K562 (cell line): ENCODE results near the gene EHBP1L1. TPM values are rescaled to one million over a fixed set of nuclear protein-coding genes. Genes with fewer than 3 reads are reported as not detected.

ENCODE experiments used
- ATAC-seq: fragments of 200-7000 bp; cut with Tn5 transposase; 3 replicates; pipeline ENCODE4 v1.9.1; 2020; ENCODE audit warnings: moderate library complexity
- BruUV-seq: library from RNA; stranded (reverse); fragments of 400-500 nt; replicated peaks from 2 replicates; lab custom pipeline; 2021; lab: Mats Ljungman, UMichigan
- CTCF ChIA-PET: fragments of 300-600 bp; formaldehyde crosslinking; extraction: SDS; loops from one replicate; lab custom pipeline; 2021; ENCODE audit warnings: low intra/inter-chr PET ratio; lab: Yijun Ruan, JAX
- POLR2A ChIA-PET: fragments of 300-600, 350-650 bp; sonication (Branson Sonifier 250); formaldehyde crosslinking; extraction: SDS; loops from one replicate; lab custom pipeline; 2021; ENCODE audit warnings: antibody characterized with exemption, inconsistent platforms; lab: Yijun Ruan, JAX
- DNase-seq, 4 experiments: peaks; one replicate each; pipeline versions ENCODE4 v3.0.0 to v3.0.0-alpha.2; 2011 to 2018; ENCODE audit warnings: low spot score in 3 of 4, mixed read lengths in 3 of 4; ENCODE audit errors: extremely low read depth in 1 of 4
- FAIRE-seq: peaks from 2 replicates; lab custom pipeline; 2011; peaks lifted over from hg19 to GRCh38; lab: Jason Lieb, UNC
- H2AFZ ChIP-seq: 2 replicates; pipeline ENCODE4 v1.6.0; 2011; ENCODE audit warnings: low read depth, low read length, control low read depth, inconsistent platforms
- H3K27ac ChIP-seq: fragments of 200-600 bp; 3 replicates; pipeline ENCODE4 v1.8.0; 2011; ENCODE audit warnings: low read depth, mild to moderate bottlenecking, control low read depth, inconsistent platforms, low read length, moderate library complexity, mixed read lengths; ENCODE audit errors: extremely low read depth
- H3K27me3 ChIP-seq, 2 experiments: fragments of 300-600 bp in 1 of 2; 2 replicates in 1 of 2; 3 replicates in 1 of 2; pipeline versions ENCODE4 v1.6.0 to v1.8.0; 2011; ENCODE audit warnings: inconsistent platforms in 2 of 2, low read length in 2 of 2, mild to moderate bottlenecking in 1 of 2, mixed read lengths in 1 of 2, moderate library complexity in 1 of 2; ENCODE audit not compliant: control insufficient read depth in 2 of 2, insufficient read depth in 2 of 2
- H3K36me3 ChIP-seq: fragments of 300-600 bp; 3 replicates; pipeline ENCODE4 v1.8.0; 2011; ENCODE audit warnings: mild to moderate bottlenecking, low read length, inconsistent platforms; ENCODE audit not compliant: control insufficient read depth, insufficient read depth
- H3K4me1 ChIP-seq, 2 experiments: fragments of 200-600 bp in 1 of 2; replicated peaks in 1 of 2; 2 replicates in 1 of 2; 3 replicates in 1 of 2; pipeline versions ENCODE4 v1.5.1 to v1.8.0; 2011; ENCODE audit warnings: inconsistent platforms in 2 of 2, low read length in 2 of 2, mild to moderate bottlenecking in 1 of 2, mixed read lengths in 1 of 2, moderate library complexity in 1 of 2; ENCODE audit not compliant: control insufficient read depth in 2 of 2, insufficient read depth in 2 of 2
- H3K4me2 ChIP-seq: 2 replicates; pipeline ENCODE4 v1.6.1; 2011; ENCODE audit warnings: low read length, control low read depth, inconsistent platforms, mixed read lengths; ENCODE audit not compliant: insufficient read depth
- H3K4me3 ChIP-seq: fragments of 200-600 bp; sonication (generic), shearing (Covaris generic); 2 replicates; pipeline ENCODE4 v1.5.1; 2016; ENCODE audit warnings: control low read depth, inconsistent platforms
- H3K79me2 ChIP-seq: fragments of 200-600 bp; 3 replicates; pipeline ENCODE4 v1.8.0; 2011; ENCODE audit warnings: low read length, inconsistent platforms; ENCODE audit not compliant: control insufficient read depth, insufficient read depth
- H3K9ac ChIP-seq, 2 experiments: 2 replicates each; pipeline versions ENCODE4 v1.6.0 to v1.6.1; 2011; ENCODE audit warnings: low read depth in 2 of 2, low read length in 2 of 2, control low read depth in 1 of 2, inconsistent platforms in 1 of 2, mild to moderate bottlenecking in 1 of 2, mixed read lengths in 1 of 2; ENCODE audit not compliant: insufficient read depth in 1 of 2
- H3K9me1 ChIP-seq: one replicate; pipeline ENCODE4 v1.6.0; 2011; ENCODE audit warnings: inconsistent platforms, mild to moderate bottlenecking, low read length, moderate library complexity; ENCODE audit not compliant: control insufficient read depth, insufficient read depth
- H3K9me3 ChIP-seq: replicated peaks from 2 replicates; pipeline ENCODE4 v1.5.1; 2011; ENCODE audit warnings: low read depth, low read length, inconsistent platforms; ENCODE audit not compliant: control insufficient read depth, insufficient read depth
- H4K20me1 ChIP-seq: replicated peaks from 2 replicates; pipeline ENCODE4 v1.6.1; 2011; ENCODE audit warnings: low read length, inconsistent platforms, mixed read lengths; ENCODE audit not compliant: control insufficient read depth, insufficient read depth
- BACH1 ChIP-seq: fragments of 200-800 bp; sonication (Bioruptor generic); IDR thresholded peaks from 2 replicates; pipeline ENCODE4 v1.6.1; 2016; ENCODE audit warnings: missing genetic modification characterization, missing compliant biosample characterization
- CTBP1 ChIP-seq: fragments of 450-650 bp; IDR thresholded peaks from 2 replicates; pipeline ENCODE4 v1.6.1; 2016; ENCODE audit warnings: borderline replicate concordance
- DPF2 ChIP-seq: fragments of 450-650 bp; IDR thresholded peaks from 2 replicates; pipeline ENCODE4 v1.6.1; 2016
- ELF1 ChIP-seq: fragments of 200-800 bp; sonication (Bioruptor generic); IDR thresholded peaks from 2 replicates; pipeline ENCODE4 v1.6.1; 2016; ENCODE audit warnings: missing genetic modification characterization, missing compliant biosample characterization
- FOSL1 ChIP-seq: fragments of 200-800 bp; sonication (Bioruptor generic); conservative IDR thresholded peaks from 2 replicates; pipeline ENCODE4 v1.6.1; 2016; ENCODE audit warnings: missing genetic modification characterization, missing compliant biosample characterization
- JUND ChIP-seq, 2 experiments: IDR thresholded peaks; 2 replicates in 1 of 2; 3 replicates in 1 of 2; pipeline ENCODE4 v1.6.1; 2011; ENCODE audit warnings: borderline replicate concordance in 2 of 2, low read depth in 2 of 2, low read length in 2 of 2, improper control_type of control experiment in 1 of 2, missing biosample characterization in 1 of 2, missing genetic modification characterization in 1 of 2, missing genetic modification reagents in 1 of 2
- KDM1A ChIP-seq, 2 experiments: fragments of 450-650 bp; IDR thresholded peaks; 2 replicates each; pipeline ENCODE4 v1.6.1; 2016; ENCODE audit warnings: mild to moderate bottlenecking in 2 of 2
- KDM2B ChIP-seq: fragments of 250-450 bp; sonication (Bioruptor Pico); IDR thresholded peaks from 2 replicates; pipeline ENCODE4 v1.8.0; 2021; ENCODE audit warnings: mild to moderate bottlenecking, moderate library complexity
- NCOA4 ChIP-seq: fragments of 450-650 bp; IDR thresholded peaks from 2 replicates; pipeline ENCODE4 v1.6.1; 2018; ENCODE audit warnings: mild to moderate bottlenecking; ENCODE audit not compliant: partially characterized antibody
- NCOR1 ChIP-seq: fragments of 450-650 bp; IDR thresholded peaks from 2 replicates; pipeline ENCODE4 v1.6.1; 2016; ENCODE audit warnings: mild to moderate bottlenecking, moderate library complexity
- NFIC ChIP-seq: fragments of 450-650 bp; IDR thresholded peaks from 2 replicates; pipeline ENCODE4 v1.6.1; 2017; ENCODE audit warnings: mild to moderate bottlenecking, inconsistent platforms
- PHB ChIP-seq: fragments of 250-450 bp; sonication (Bioruptor Pico); IDR thresholded peaks from 2 replicates; pipeline ENCODE4 v1.5.0; 2021
- PTTG1 ChIP-seq: fragments of 450-650 bp; IDR thresholded peaks from 2 replicates; pipeline ENCODE4 v1.6.1; 2016; ENCODE audit warnings: low read depth, mild to moderate bottlenecking, missing genetic modification characterization, missing compliant biosample characterization
- SNAPC5 ChIP-seq: fragments of 250-450 bp; sonication (Bioruptor Pico); IDR thresholded peaks from 2 replicates; pipeline ENCODE4 v1.8.0; 2021; ENCODE audit warnings: moderate library complexity, mild to moderate bottlenecking, inconsistent platforms
- TFAM ChIP-seq: fragments of 250-450 bp; sonication (Bioruptor Pico); conservative IDR thresholded peaks from 2 replicates; pipeline ENCODE4 v1.5.0; 2021; ENCODE audit warnings: mild to moderate bottlenecking, moderate library complexity
- TOE1 ChIP-seq, 2 experiments: fragments of 450-650 bp in 1 of 2; sonication (generic) in 1 of 2; formaldehyde crosslinking in 1 of 2; IDR thresholded peaks; 2 replicates each; pipeline versions ENCODE4 v1.7.1 to v1.8.0; 2016 to 2022; ENCODE audit warnings: borderline replicate concordance in 2 of 2, mild to moderate bottlenecking in 2 of 2, antibody characterized with exemption in 1 of 2, inconsistent platforms in 1 of 2, low read depth in 1 of 2, missing genetic modification reagents in 1 of 2, moderate library complexity in 1 of 2
- ZEB2 ChIP-seq: fragments of 450-650 bp; IDR thresholded peaks from 2 replicates; pipeline ENCODE4 v1.6.1; 2016
- ZNF263 ChIP-seq: sonication (generic); formaldehyde crosslinking; IDR thresholded peaks from 2 replicates; pipeline ENCODE4 v1.8.0; 2022; ENCODE audit warnings: mild to moderate bottlenecking, missing genetic modification reagents, borderline replicate concordance
- ZNF431 ChIP-seq: sonication (generic); formaldehyde crosslinking; IDR thresholded peaks from 2 replicates; pipeline ENCODE4 v1.8.0; 2022; ENCODE audit warnings: mild to moderate bottlenecking, missing genetic modification reagents
- ZNF551 ChIP-seq: fragments of 250-450 bp; sonication (Bioruptor Pico); IDR thresholded peaks from 2 replicates; pipeline ENCODE4 v1.5.0; 2021; ENCODE audit warnings: mild to moderate bottlenecking, moderate library complexity
- WGBS: fragments of 100-300 bp; shearing (Covaris generic); methylation state at CpG from one replicate; pipeline ENCODE4 v1.1.6; 2016; ENCODE audit warnings: low coverage, mixed read lengths; ENCODE audit not compliant: insufficient coverage; ENCODE audit errors: missing lambda C conversion rate; 5-methylcytosine and 5-hydroxymethylcytosine counted together
- in situ Hi-C: fragments of 300-500 bp; cut with MboI; formaldehyde crosslinking; loops from 4 replicates; pipeline ENCODE4 v1.15.0; 2018; ENCODE audit warnings: inconsistent platforms, mixed read lengths
- intact Hi-C: fragments of 100-400 bp; cut with micrococcal nuclease; formaldehyde crosslinking; loops from 2 replicates; pipeline ENCODE4 v1.14.2; 2022
- polyA plus RNA-seq, 8 experiments: library from polyadenylated mRNA; depleted of rRNA in 4 of 8; stranded (reverse) in 5 of 8; unstranded in 3 of 8; fragments of >200 nt; fragmentation: Nextera tagmentation in 2 of 8; fragmentation: Illumina TruSeq in 1 of 8; extraction: Ambion mirVana in 2 of 8; extraction: Trizol in 1 of 8; gene quantifications; 2 replicates each; pipeline versions ENCODE4 v1.2.1 to v1.2.3, GENCODE V29; 2011 to 2014; ENCODE audit warnings: inconsistent platforms in 1 of 8, missing spikeins in 1 of 8
- total RNA-seq, 7 experiments: library from RNA; depleted of rRNA in 6 of 7; stranded (reverse); fragments of >200 nt in 6 of 7; fragmentation: Illumina TruSeq in 2 of 7; extraction: Trizol in 2 of 7; gene quantifications; 2 replicates each; pipeline versions ENCODE4 v1.2.1 to v1.2.3, GENCODE V29; 2011 to 2021; ENCODE audit warnings: low replicate concordance in 1 of 7
- TF ChIP-seq, protein P1 (sequence below): fragments of 450-650 bp; IDR thresholded peaks from 2 replicates; pipeline ENCODE4 v1.7.0; 2016; ENCODE audit warnings: borderline replicate concordance

Gene EHBP1L1
- total and polyA plus RNA-seq, 9 of the 15 experiments (the other 6 are each of a cell fraction or from before 2014, with no cell fraction given), result 0.03 to 87.1 (median 26.3) TPM

- 21% methylated on average over 5 of the region's 5 CpGs for WGBS
- peak overlapping the region; percentile 9; the same call in 1 of the 2 replicates for H3K4me2 ChIP-seq
- ATAC-seq (no peak), FAIRE-seq (peak; percentile 56), DNase-seq (peak in 2 of 4 experiments; percentile 42 to 51)
- H3K4me3 ChIP-seq, result no peak overlapping the region
- H3K27me3 ChIP-seq, result no peaks in the 10 kb centered on the region
- ChIA-PET CTCF (no interaction called here), POLR2A (interaction anchor here (0.6 to 3.6 kb wide), 5 partner anchors 12 to 135 kb away, joined by 3 to 22 read pairs (median 8); partner anchors contain the start of genes FAM89B, MALAT1 and ZNRD2)
- H3K9ac ChIP-seq, result peak overlapping the region in 1 of 2 experiments; percentile 78; a peak in 2 of 4 replicates
- H3K79me2 ChIP-seq, result no peaks in the 10 kb centered on the region
- H4K20me1 ChIP-seq, result no peaks in the 10 kb centered on the region
- no peaks in the 10 kb centered on the region for H3K36me3 ChIP-seq
- H3K9me1 ChIP-seq, result no peaks in the 10 kb centered on the region
- H3K9me3 ChIP-seq, result no peaks in the 10 kb centered on the region
- BruUV-seq, result no TSS peak
- TF ChIP-seq NCOA4, result no peak
- TF ChIP-seq DPF2, result peak; percentile 21; the same call in 1 of the 2 replicates
- peak; percentile 90 for TF ChIP-seq NFIC
- TF ChIP-seq FOSL1 (tag), result peak; percentile 64
- no peak for TF ChIP-seq TFAM (CRISPR knock-in tag)
- TF ChIP-seq NCOR1, result no peak
- TF ChIP-seq BACH1 (tag), result no peak
- TF ChIP-seq PHB, result no peak
- TF ChIP-seq TOE1 (IDR thresholded peaks at IDR 0.05; ENCODE audit: borderline replicate concordance), result no peak
- TF ChIP-seq TOE1 (CRISPR knock-in tag; IDR thresholded peaks at IDR 0.05; ENCODE audit: borderline replicate concordance, low read depth), result no peak
- TF ChIP-seq ZEB2, result 0 out of 2 replicates have a peak, but pooled peaks have one; percentile 29
- no peak for TF ChIP-seq ELF1 (tag)
- 0 out of 2 replicates have a peak, but pooled peaks have one; percentile 13 for TF ChIP-seq ZNF263 (CRISPR knock-in tag)
- no peak for TF ChIP-seq SNAPC5
- no peak for TF ChIP-seq ZNF551 (CRISPR knock-in tag)
- TF ChIP-seq ZNF431 (CRISPR knock-in tag), result no peak
- TF ChIP-seq PTTG1 (tag), result no peak
- TF ChIP-seq JUND (IDR thresholded peaks at IDR 0.05; ENCODE audit: borderline replicate concordance, low read depth, low read length), result no peak
- TF ChIP-seq JUND (tag; IDR thresholded peaks at IDR 0.05; ENCODE audit: borderline replicate concordance, low read depth, low read length), result 0 out of 3 replicates have a peak, but pooled peaks have one; percentile 16
- TF ChIP-seq CTBP1, result peak; percentile 32; the same call in 1 of the 2 replicates
- TF ChIP-seq KDM2B, result no peak
- 0 out of 4 replicates have a peak, but pooled peaks of 1 of the 2 experiments have one; percentile 20 for TF ChIP-seq KDM1A (IDR thresholded peaks at IDR 0.05)
- TF ChIP-seq, protein P1, sequence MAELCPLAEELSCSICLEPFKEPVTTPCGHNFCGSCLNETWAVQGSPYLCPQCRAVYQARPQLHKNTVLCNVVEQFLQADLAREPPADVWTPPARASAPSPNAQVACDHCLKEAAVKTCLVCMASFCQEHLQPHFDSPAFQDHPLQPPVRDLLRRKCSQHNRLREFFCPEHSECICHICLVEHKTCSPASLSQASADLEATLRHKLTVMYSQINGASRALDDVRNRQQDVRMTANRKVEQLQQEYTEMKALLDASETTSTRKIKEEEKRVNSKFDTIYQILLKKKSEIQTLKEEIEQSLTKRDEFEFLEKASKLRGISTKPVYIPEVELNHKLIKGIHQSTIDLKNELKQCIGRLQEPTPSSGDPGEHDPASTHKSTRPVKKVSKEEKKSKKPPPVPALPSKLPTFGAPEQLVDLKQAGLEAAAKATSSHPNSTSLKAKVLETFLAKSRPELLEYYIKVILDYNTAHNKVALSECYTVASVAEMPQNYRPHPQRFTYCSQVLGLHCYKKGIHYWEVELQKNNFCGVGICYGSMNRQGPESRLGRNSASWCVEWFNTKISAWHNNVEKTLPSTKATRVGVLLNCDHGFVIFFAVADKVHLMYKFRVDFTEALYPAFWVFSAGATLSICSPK, result no peak
- H3K27ac ChIP-seq, result no peak overlapping the region
- no peak overlapping the region for H2AFZ ChIP-seq
- intact Hi-C loops, result no loop called here
- peaks cover 44 to 65% of the 10 kb centered on the region in 2 experiments for H3K4me1 ChIP-seq
- in situ Hi-C loops, result no loop called here
Observed at GRCh38 chr11:65559951-65560537, 15.8 kb upstream of the EHBP1L1 start.
